ENCODE measurements around the gene FAF1.
"Not testable (repeated sequence)": the region's sequence is repeated elsewhere in the genome, so short reads cannot be mapped to it uniquely, and the experiment has no call there.

The FAF1 gene

GRCh38 chr1:50910356-50910755, 49.7 kb downstream of the FAF1 start:
- DNase-seq (ENCODE audit: low spot score), result not testable (repeated sequence)

- not testable (repeated sequence) for DNase-seq (ENCODE audit: low spot score)
These were observed 52.5 kb downstream of the FAF1 start for GRCh38 chr1:50907610-50908009.

DNA sequence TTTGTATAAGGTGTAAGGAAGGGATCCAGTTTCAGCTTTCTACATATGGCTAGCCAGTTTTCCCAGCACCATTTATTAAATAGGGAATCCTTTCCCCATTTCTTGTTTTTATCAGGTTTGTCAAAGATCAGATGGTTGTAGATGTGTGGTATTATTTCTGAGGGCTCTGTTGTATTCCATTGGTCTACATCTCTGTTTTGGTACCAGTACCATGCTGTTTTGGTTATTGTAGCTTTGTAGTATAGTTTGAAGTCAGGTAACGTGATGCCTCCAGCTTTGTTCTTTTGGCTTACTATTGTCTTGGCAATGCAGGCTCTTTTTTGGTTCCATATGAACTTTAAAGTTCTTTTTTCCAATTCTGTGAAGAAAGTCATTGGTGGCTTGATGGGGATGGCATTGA, 54.0 kb downstream of the FAF1 start:
- not testable (repeated sequence) for DNase-seq (ENCODE audit: low spot score)

- no peak for DNase-seq (ENCODE audit: low spot score)
These were observed 57.6 kb downstream of the FAF1 start for GRCh38 chr1:50902419-50902818.

DNA sequence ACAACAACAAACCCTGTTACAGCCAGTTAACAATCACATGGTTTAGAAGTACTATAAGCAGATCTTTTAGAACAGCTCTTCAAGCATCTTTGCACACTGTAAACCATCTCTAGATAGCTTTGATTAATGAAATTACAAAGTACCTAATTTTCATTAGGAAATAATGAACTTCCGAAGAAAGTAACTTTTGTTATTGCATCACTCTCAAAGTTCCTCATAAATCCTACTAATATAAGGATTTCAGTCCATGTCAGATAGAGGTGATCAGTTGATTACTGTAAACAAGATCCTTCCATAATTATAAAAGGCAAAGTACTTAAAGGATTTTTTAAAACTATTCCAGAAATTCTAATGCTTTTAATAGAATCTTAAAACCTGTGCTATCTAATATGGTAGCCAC, 58.2 kb downstream of the FAF1 start:
- DNase-seq (ENCODE audit: low spot score), result no peak

- DNase-seq (ENCODE audit: low spot score), result no peak
These were observed 61.3 kb downstream of the FAF1 start for GRCh38 chr1:50898773-50899172.

- no peak for DNase-seq (ENCODE audit: low spot score)
These were observed 65.7 kb downstream of the FAF1 start for GRCh38 chr1:50894340-50894739.

GRCh38 chr1:50893466-50893865, 66.6 kb downstream of the FAF1 start:
- no peak for DNase-seq (ENCODE audit: low spot score)

DNA sequence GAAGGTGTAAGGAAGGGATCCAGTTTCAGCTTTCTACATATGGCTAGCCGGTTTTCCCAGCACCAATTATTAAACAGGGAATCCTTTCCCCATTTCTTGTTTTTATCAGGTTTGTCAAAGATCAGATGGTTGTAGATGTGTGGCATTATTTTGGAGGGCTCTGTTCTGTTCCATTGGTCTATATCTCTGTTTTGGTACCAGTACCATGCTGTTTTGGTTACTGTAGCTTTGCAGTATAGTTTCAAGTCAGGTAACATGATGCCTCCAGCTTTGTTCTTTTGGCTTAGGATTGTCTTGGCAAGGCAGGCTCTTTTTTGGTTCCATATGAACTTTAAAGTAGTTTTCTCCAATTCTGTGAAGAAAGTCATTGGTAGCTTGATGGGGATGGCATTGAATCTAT, 72.5 kb downstream of the FAF1 start:
- DNase-seq (ENCODE audit: low spot score), result not testable (repeated sequence)

GRCh38 chr1:50880373-50880772, 79.7 kb downstream of the FAF1 start:
- no peak for DNase-seq (ENCODE audit: low spot score)

DNA sequence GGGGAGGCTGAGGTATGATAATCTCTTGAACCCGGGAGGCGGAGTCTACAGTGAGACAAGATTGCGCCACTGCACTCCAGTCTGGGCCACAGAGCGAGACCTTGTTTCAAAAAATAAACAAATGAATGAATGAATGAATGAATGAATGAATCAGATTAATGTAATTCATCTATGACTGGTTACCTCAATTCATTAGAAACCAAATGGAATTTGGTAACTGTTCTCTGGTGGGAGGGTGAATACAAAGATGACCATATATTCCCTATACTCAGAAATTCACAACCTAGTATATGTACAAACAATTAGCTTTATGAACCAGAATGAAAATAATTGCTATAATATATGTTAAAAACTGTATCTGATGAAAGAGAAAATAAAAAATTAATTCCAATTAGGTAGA, 80.9 kb downstream of the FAF1 start:
- DNase-seq (ENCODE audit: low spot score), result no peak

GRCh38 chr1:50878434-50878833, 81.6 kb downstream of the FAF1 start:
- no peak for DNase-seq (ENCODE audit: low spot score)

DNA sequence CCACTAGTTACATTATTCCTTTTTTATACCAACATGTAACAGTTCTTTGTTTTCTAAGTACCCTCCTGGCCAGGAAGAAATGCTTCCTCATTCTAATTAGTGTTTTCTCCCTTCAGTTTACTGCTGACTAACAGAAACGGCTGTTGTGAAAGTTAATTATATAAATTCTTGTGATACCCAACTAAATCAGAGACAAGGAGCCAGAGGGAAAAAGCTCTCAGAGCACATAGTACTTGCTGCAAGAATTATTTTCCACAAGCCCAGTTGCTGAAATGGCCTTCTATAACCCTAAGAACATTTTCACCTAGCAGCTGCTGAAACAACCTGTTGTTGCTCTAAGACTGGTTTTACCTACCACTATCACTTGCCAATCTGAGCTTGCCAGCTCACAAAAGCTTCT, 82.4 kb downstream of the FAF1 start:
- DNase-seq (ENCODE audit: low spot score), result no peak

DNA sequence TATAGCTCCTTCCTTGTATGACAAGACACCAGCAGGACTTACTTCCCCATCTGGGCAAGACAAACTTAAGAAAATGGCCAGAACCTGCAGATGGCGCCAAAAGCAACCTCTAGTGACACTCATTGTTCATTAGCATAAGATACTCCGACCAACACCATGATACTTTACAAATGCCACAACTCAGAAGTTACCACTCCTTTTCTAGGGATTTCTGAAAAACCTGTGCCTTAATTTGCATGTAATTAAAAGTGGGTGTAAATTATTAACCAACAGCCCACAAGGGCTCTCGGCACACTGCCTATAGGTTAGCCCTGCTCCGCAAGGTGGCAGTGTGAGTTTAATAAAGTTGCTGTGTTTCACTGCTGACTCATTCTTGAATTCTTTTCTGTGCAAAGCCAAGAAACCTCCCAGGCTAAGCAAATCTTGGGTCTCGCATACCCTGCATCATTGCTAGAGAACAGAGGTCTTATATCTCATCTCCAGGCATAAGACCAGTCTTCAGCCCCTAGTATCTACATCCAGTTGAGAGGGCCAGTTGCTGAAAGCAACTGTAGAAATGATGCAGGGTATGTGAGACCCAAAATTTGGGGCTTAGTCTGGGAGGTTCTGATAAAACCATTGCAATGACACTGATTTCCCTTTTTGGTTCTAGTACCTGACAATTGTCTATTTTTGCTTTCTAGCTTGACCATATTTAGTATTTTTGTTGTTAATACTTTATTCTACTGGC, 86.4 kb downstream of the FAF1 start:
- DNase-seq (ENCODE audit: low spot score), result peak; percentile 71

DNA sequence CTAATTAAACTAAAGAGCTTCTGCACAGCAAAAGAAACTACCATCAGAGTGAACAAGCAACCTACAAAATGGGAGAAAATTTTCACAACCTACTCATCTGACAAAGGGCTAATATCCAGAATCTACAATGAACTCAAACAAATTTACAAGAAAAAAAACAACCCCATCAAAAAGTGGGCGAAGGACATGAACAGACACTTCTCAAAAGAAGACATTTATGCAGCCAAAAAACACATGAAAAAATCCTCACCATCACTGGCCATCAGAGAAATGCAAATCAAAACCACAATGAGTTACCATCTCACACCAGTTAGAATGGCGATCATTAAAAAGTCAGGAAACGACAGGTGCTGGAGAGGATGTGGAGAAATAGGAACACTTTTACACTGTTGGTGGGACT, 95.2 kb downstream of the FAF1 start:
- DNase-seq (ENCODE audit: low spot score), result not testable (repeated sequence)

DNA sequence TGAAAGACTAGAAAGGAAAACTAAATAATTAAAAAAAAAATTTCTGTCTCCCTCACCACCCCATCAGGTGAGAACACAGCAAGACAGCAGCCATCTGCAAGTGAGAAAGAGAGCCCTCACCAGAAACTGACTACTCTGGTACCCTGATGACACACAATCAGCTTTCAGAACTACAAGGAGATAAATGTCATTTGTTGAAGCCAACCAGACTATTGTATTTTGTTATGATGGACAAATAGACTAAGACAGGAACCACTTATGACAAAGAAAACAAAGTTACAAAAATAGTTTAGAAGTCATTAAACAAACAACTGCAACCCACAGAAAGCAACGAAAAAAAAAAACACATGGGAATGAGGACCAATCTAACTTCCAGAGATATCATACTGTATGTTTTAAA, 98.3 kb downstream of the FAF1 start:
- no peak for DNase-seq (ENCODE audit: low spot score)

GRCh38 chr1:50860702-50861101, 99.4 kb downstream of the FAF1 start:
- DNase-seq (ENCODE audit: low spot score), result no peak

- DNase-seq (ENCODE audit: low spot score), result no peak
These were observed 99.8 kb downstream of the FAF1 start for GRCh38 chr1:50860256-50860655.

- no peak for DNase-seq (ENCODE audit: low spot score)
These were observed 100.4 kb downstream of the FAF1 start for GRCh38 chr1:50859657-50860056.

- DNase-seq (ENCODE audit: low spot score), result no peak
These were observed 101.3 kb downstream of the FAF1 start for GRCh38 chr1:50858761-50859160.

DNA sequence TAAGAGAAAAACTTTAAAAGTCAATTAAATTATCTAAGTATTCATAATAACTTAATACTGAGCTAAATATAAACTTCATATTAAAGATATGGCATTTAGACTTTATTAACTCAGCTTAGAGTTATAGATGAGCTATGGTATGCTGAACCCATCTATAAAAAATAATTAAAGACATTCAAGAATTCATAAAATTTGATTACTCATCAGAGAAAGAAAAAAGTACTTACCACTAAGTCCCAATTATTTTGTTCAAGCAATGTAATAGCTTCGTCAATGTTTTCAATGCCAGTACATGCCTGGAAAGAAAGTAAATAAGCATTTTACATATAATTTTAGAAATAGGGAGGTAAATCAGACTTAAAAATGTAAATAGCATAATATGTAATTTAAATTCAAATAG, 102.4 kb downstream of the FAF1 start:
- DNase-seq (ENCODE audit: low spot score), result no peak

DNA sequence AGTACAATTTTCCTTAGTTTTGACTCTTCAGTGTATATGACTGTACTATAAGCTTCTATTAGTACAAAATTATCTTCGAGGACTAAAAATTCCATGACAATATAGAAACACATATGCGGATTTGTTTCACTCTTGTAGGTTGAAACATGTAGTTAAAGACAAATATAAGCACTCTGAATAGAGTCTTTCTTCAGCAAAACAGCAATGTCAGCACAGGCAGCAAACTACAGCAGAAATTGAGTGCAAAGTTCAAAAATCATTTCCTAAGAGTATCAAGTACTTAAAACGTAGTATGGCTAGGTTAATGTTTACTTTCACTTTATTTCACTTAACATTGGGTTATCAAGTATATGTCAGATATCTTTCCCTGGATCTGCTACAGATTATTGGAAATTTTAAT, 106.7 kb downstream of the FAF1 start:
- DNase-seq (ENCODE audit: low spot score), result no peak

DNA sequence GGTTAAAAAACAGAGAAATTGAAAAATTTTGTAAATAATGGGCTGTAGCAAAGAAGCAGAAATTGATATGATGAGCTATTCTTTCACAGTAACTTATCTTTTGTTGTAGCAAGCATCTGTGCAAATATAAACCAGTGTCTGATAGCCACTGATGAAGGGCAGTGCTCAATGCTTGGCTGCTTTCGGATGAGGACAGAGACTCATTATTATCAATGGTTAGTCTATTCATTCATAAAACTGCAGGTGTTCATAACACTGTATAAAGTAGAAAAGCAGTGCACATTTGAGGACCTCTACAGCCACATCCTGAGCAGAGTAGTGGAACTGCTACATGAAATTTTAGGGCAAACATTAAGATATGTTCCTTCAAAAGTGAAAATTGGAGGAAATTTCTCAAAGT, 107.2 kb downstream of the FAF1 start:
- no peak for DNase-seq (ENCODE audit: low spot score)

DNA sequence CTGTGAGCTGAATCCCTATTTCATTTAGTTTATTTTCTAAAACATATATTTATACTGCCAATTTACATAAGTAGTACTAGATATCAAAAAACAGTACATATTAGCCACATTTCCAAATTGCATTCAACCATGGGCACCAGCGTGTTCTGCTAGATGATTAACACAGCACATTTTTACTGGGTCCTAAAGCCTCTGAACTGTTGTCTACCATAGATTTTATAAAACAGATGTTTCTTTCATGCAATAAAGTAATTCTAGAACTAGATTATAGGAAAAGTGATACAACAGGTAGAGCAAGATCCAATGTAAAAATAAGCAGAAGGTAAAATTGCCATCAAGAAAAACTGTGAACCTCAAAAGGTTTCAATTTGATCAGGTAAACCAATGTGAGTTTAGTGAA, 108.6 kb downstream of the FAF1 start:
- DNase-seq (ENCODE audit: low spot score), result no peak

DNA sequence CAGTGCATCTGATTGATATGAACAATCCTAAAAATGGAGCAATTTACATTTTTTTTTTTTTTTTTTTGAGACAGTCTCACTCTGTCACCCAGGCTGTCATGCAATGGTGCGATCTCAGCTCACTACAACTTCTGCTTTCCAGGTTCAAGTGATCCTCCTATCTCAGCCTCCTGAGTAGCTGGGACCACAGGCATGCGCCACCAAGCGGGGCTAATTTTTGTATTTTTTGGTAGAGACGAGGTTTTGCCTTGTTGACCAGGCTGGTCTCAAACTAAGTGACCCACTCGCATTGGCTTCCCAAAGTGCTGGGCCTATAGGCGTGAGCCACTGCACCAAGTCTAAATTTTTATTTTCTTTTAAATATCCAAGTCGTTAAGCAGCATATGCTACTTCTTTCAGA, 109.0 kb downstream of the FAF1 start:
- no peak for DNase-seq (ENCODE audit: low spot score)
